ENCODE measurements around the gene LOC101059915.
"Not testable (repeated sequence)": the region's sequence is repeated elsewhere in the genome, so short reads cannot be mapped to it uniquely, and the experiment has no call there.

Gene LOC101059915

GRCh38 chrX:71679575-71680207 is 12.3 kb downstream of the LOC101059915 start:
- TF ChIP-seq CTCF (conservative IDR thresholded peaks at IDR 0.05; ENCODE audit: low read depth, low read length), result no peak
- Histone ChIP-seq H3K27ac (no peak overlapping the region), H3K79me2 (ENCODE audit: insufficient read depth, low read depth) (no peaks in the 10 kb centered on the region), H3K4me2 (no peak overlapping the region), H3K27me3 (ENCODE audit: insufficient read depth, low read depth) (peaks cover under 1% of the 10 kb centered on the region; the same call in 1 of the 2 replicates), H2AFZ (ENCODE audit: low read depth) (no peak overlapping the region), H3K4me1 (ENCODE audit: low read depth, poor library complexity, severe bottlenecking) (no peaks in the 10 kb centered on the region), H3K36me3 (ENCODE audit: insufficient read depth) (no peaks in the 10 kb centered on the region), H3K9ac (no peak overlapping the region), H3K4me3 (IDR thresholded peaks at IDR 0.05; ENCODE audit: insufficient read depth, low read depth, low read length) (no peak overlapping the region), H4K20me1 (ENCODE audit: insufficient read depth) (no peaks in the 10 kb centered on the region)

DNA sequence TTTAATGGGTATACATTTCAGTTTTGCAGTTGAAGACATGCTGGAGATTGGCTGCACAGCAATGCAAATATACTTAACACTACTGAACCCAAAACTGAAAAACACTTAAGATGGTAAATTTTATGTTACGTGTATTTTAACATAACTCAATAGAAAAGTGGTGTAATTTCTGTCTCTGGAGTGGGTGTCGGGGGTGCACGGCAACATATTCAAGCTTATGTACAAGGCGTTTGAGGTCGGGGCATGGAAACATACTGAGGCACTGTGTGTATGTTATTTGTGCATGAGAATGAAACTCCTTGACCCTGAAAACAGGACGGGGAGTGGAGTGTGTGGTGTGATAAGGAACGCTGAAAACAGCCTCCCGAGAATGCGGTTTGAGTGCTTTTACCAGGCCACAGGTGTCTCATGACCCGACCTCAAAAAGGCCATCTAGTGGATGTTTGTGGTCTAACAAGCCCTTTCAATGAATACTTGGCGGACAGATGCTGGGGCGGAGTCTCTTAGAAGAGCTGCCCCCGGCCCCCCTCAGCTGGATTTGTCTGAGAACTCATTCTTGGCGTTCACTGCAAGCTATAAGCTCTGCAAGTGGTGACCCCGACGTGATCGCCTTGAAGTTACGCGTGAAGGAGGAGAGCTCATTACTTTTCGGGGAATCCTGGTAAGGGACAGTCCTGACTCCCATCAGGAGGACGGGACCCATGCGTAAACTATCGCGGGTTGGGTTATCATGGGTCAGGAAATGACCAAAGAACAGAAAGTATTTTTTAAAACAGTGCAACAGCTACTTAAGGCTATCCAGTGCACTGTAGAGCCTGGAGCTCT is 29.5 kb downstream of the LOC101059915 start:
- not testable (repeated sequence) for H3K27ac ChIP-seq; H3K4me1 ChIP-seq (ENCODE audit: low read depth, poor library complexity, severe bottlenecking); H4K20me1 ChIP-seq (ENCODE audit: insufficient read depth); H3K79me2 ChIP-seq (ENCODE audit: insufficient read depth, low read depth); H3K9ac ChIP-seq; H3K4me3 ChIP-seq (IDR thresholded peaks at IDR 0.05; ENCODE audit: insufficient read depth, low read depth, low read length); H3K27me3 ChIP-seq (ENCODE audit: insufficient read depth, low read depth); H3K36me3 ChIP-seq (ENCODE audit: insufficient read depth); H3K4me2 ChIP-seq; H2AFZ ChIP-seq (ENCODE audit: low read depth)

DNA sequence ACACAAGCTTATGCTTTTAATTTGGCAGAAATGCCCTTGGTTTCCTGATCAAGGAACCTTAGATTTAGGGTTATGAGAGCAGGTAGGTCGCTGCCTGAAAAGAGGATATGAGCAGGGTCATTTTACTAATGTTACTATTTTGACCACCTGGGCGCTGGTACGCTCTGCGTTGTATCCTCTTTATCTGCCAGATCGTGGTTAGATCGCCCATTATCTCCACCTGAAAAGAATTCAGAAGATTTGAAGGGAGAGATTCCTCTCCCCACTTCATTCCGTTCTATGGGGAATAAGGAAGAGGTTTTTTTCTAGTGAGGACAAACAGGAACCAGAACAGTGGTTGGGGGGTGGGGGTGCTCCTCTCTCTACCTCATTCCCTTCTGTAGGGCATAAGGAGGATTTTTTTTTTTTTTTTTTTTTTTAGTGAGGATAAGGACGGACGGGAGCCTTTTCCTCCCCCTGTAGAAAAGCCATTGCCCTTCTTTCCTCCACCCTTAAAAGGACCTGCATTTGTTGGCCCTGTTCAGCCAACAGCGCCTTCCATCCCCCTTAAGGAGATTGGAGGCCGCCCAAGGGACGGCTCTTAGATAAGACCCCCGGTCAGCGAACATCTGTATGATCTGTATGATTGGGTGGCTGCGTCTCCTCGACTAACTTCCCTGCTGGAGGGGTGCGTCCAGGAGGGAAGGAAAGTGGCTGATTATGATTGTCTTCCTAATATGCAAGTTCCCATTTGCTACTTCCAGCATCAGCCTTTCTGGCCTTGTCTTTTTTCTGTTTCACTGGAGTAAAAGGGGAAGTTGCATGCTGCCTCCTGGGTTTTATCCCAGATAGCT is 30.3 kb downstream of the LOC101059915 start:
- not testable (repeated sequence) for H3K4me1 ChIP-seq (ENCODE audit: low read depth, poor library complexity, severe bottlenecking); H3K27ac ChIP-seq; H2AFZ ChIP-seq (ENCODE audit: low read depth); H3K9ac ChIP-seq; H3K4me3 ChIP-seq (IDR thresholded peaks at IDR 0.05; ENCODE audit: insufficient read depth, low read depth, low read length); H3K4me2 ChIP-seq; H3K79me2 ChIP-seq (ENCODE audit: insufficient read depth, low read depth); H3K27me3 ChIP-seq (ENCODE audit: insufficient read depth, low read depth); H4K20me1 ChIP-seq (ENCODE audit: insufficient read depth); H3K36me3 ChIP-seq (ENCODE audit: insufficient read depth)

GRCh38 chrX:71698299-71699022 is 31.1 kb downstream of the LOC101059915 start:
- H3K36me3 ChIP-seq (ENCODE audit: insufficient read depth); H3K27ac ChIP-seq; H3K4me3 ChIP-seq (IDR thresholded peaks at IDR 0.05; ENCODE audit: insufficient read depth, low read depth, low read length); H3K79me2 ChIP-seq (ENCODE audit: insufficient read depth, low read depth); H2AFZ ChIP-seq (ENCODE audit: low read depth); H3K4me1 ChIP-seq (ENCODE audit: low read depth, poor library complexity, severe bottlenecking); H3K4me2 ChIP-seq; H4K20me1 ChIP-seq (ENCODE audit: insufficient read depth); H3K27me3 ChIP-seq (ENCODE audit: insufficient read depth, low read depth); H3K9ac ChIP-seq: not testable (repeated sequence)

DNA sequence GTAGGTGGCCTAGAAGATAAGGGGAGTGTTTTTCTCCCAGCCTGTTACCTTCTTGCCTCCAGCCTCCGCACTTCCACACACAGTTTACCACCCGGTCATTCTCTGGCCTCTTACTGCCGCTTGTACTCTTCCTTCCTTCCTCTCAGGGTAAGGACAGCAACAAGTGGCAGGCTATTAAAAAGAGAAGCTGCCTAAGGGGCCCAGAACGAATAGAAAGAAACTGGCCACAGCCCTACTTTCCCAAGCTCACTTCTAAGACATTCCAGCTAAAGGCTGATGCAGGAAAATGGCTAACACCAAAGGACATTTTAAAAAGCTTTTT is 31.6 kb downstream of the LOC101059915 start:
- not testable (repeated sequence) for H3K27ac ChIP-seq; H3K4me2 ChIP-seq; H3K9ac ChIP-seq; H3K79me2 ChIP-seq (ENCODE audit: insufficient read depth, low read depth); H2AFZ ChIP-seq (ENCODE audit: low read depth); H3K4me1 ChIP-seq (ENCODE audit: low read depth, poor library complexity, severe bottlenecking); H4K20me1 ChIP-seq (ENCODE audit: insufficient read depth); H3K36me3 ChIP-seq (ENCODE audit: insufficient read depth); H3K27me3 ChIP-seq (ENCODE audit: insufficient read depth, low read depth); H3K4me3 ChIP-seq (IDR thresholded peaks at IDR 0.05; ENCODE audit: insufficient read depth, low read depth, low read length)

GRCh38 chrX:71702853-71703252 is 35.5 kb downstream of the LOC101059915 start:
- H4K20me1 ChIP-seq (ENCODE audit: insufficient read depth); H3K27ac ChIP-seq; H3K4me2 ChIP-seq; H3K4me3 ChIP-seq (IDR thresholded peaks at IDR 0.05; ENCODE audit: insufficient read depth, low read depth, low read length); H3K9ac ChIP-seq; H3K36me3 ChIP-seq (ENCODE audit: insufficient read depth); H2AFZ ChIP-seq (ENCODE audit: low read depth); H3K4me1 ChIP-seq (ENCODE audit: low read depth, poor library complexity, severe bottlenecking); H3K79me2 ChIP-seq (ENCODE audit: insufficient read depth, low read depth); H3K27me3 ChIP-seq (ENCODE audit: insufficient read depth, low read depth): not testable (repeated sequence)

DNA sequence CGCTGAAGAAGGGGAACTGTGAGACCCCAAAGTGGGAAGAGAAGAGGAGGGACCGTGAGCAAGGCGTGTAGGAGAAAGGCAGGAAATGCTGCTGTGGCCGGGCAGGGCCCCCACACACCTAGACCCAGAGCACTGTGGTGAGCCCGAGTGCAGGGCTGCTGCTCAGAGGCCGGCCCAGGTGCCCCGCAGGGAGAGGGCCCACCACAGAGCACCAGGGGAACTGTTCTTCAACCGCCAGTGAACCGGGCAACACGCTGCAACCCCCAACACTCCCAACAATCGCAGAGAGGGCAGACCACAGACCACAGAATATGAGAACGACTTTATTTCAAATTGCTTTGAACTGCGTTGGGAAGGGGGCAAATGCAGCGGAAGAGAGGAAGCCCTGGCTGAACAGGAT is 46.7 kb downstream of the LOC101059915 start:
- H3K36me3 ChIP-seq (ENCODE audit: insufficient read depth); H3K27me3 ChIP-seq (ENCODE audit: insufficient read depth, low read depth); H3K9ac ChIP-seq; H3K4me3 ChIP-seq (IDR thresholded peaks at IDR 0.05; ENCODE audit: insufficient read depth, low read depth, low read length); H2AFZ ChIP-seq (ENCODE audit: low read depth); H4K20me1 ChIP-seq (ENCODE audit: insufficient read depth); H3K79me2 ChIP-seq (ENCODE audit: insufficient read depth, low read depth); H3K27ac ChIP-seq; H3K4me2 ChIP-seq; H3K4me1 ChIP-seq (ENCODE audit: low read depth, poor library complexity, severe bottlenecking): not testable (repeated sequence)

GRCh38 chrX:71715551-71715950 is 48.2 kb downstream of the LOC101059915 start:
- not testable (repeated sequence) for H3K27ac ChIP-seq, H3K9ac ChIP-seq

GRCh38 chrX:71716323-71716722 is 49.0 kb downstream of the LOC101059915 start:
- H3K4me3 ChIP-seq (IDR thresholded peaks at IDR 0.05; ENCODE audit: insufficient read depth, low read depth, low read length); H3K27ac ChIP-seq; H2AFZ ChIP-seq (ENCODE audit: low read depth); H3K4me1 ChIP-seq (ENCODE audit: low read depth, poor library complexity, severe bottlenecking); H3K27me3 ChIP-seq (ENCODE audit: insufficient read depth, low read depth); H3K36me3 ChIP-seq (ENCODE audit: insufficient read depth); H3K79me2 ChIP-seq (ENCODE audit: insufficient read depth, low read depth); H3K4me2 ChIP-seq; H4K20me1 ChIP-seq (ENCODE audit: insufficient read depth); H3K9ac ChIP-seq: not testable (repeated sequence)

More at GRCh38 chrX:71715551-71715950, 48.2 kb downstream of the LOC101059915 start:
- not testable (repeated sequence) for H3K79me2 ChIP-seq (ENCODE audit: insufficient read depth, low read depth); H2AFZ ChIP-seq (ENCODE audit: low read depth); H3K4me2 ChIP-seq; H3K4me3 ChIP-seq (IDR thresholded peaks at IDR 0.05; ENCODE audit: insufficient read depth, low read depth, low read length); H3K36me3 ChIP-seq (ENCODE audit: insufficient read depth); H4K20me1 ChIP-seq (ENCODE audit: insufficient read depth); H3K4me1 ChIP-seq (ENCODE audit: low read depth, poor library complexity, severe bottlenecking); H3K27me3 ChIP-seq (ENCODE audit: insufficient read depth, low read depth)

All from KMS-11 (cell line).